ENCODE results near the gene BMAL2.

The BMAL2 gene

GRCh38 chr12:27330846-27331245 is 1.8 kb upstream of the BMAL2 start:
- H3K36me3 ChIP-seq (ENCODE audit: control insufficient read depth, insufficient read depth, low read length) = peaks cover 4% of the 10 kb centered on the region
- no peak for TF ChIP-seq CTCF (IDR thresholded peaks at IDR 0.05; ENCODE audit: insufficient read depth, low read length, poor library complexity, severe bottlenecking)
- no peak for DNase-seq (ENCODE audit: extremely low read depth, insufficient read length)
- H3K27me3 ChIP-seq (replicated peaks; ENCODE audit: control insufficient read depth, insufficient read depth, low read length) = no peaks in the 10 kb centered on the region
- H3K4me3 ChIP-seq (replicated peaks; ENCODE audit: low read depth, low read length) = no peak overlapping the region

GRCh38 chr12:27331291-27331926 is 1.2 kb upstream of the BMAL2 start:
- Histone ChIP-seq H3K36me3 (ENCODE audit: control insufficient read depth, insufficient read depth, low read length) (peaks cover 4% of the 10 kb centered on the region), H3K4me3 (replicated peaks; ENCODE audit: low read depth, low read length) (peak overlapping the region; percentile 86), H3K27me3 (replicated peaks; ENCODE audit: control insufficient read depth, insufficient read depth, low read length) (no peaks in the 10 kb centered on the region)
- DNase-seq (ENCODE audit: extremely low read depth, insufficient read length) = peak; percentile 43
- TF ChIP-seq CTCF (IDR thresholded peaks at IDR 0.05; ENCODE audit: insufficient read depth, low read length, poor library complexity, severe bottlenecking) = no peak

GRCh38 chr12:27331927-27332324 is 710 bp upstream of the BMAL2 start:
- TF ChIP-seq CTCF (IDR thresholded peaks at IDR 0.05; ENCODE audit: insufficient read depth, low read length, poor library complexity, severe bottlenecking) = no peak
- peaks cover 1% of the 10 kb centered on the region for H3K36me3 ChIP-seq (ENCODE audit: control insufficient read depth, insufficient read depth, low read length)
- no peak for DNase-seq (ENCODE audit: extremely low read depth, insufficient read length)
- peak overlapping the region; percentile 86 for H3K4me3 ChIP-seq (replicated peaks; ENCODE audit: low read depth, low read length)
- no peaks in the 10 kb centered on the region for H3K27me3 ChIP-seq (replicated peaks; ENCODE audit: control insufficient read depth, insufficient read depth, low read length)

GRCh38 chr12:27332407-27332713 is 276 bp upstream of the BMAL2 start:
- Histone ChIP-seq H3K4me3 (replicated peaks; ENCODE audit: low read depth, low read length) (peak overlapping the region; percentile 86), H3K27me3 (replicated peaks; ENCODE audit: control insufficient read depth, insufficient read depth, low read length) (no peaks in the 10 kb centered on the region), H3K36me3 (ENCODE audit: control insufficient read depth, insufficient read depth, low read length) (peaks cover 1% of the 10 kb centered on the region; the same call in 1 of the 2 replicates)
- no peak for DNase-seq (ENCODE audit: extremely low read depth, insufficient read length)
- TF ChIP-seq CTCF (IDR thresholded peaks at IDR 0.05; ENCODE audit: insufficient read depth, low read length, poor library complexity, severe bottlenecking) = no peak

- no peaks in the 10 kb centered on the region for H3K36me3 ChIP-seq (ENCODE audit: control insufficient read depth, insufficient read depth, low read length)
- TF ChIP-seq CTCF (IDR thresholded peaks at IDR 0.05; ENCODE audit: insufficient read depth, low read length, poor library complexity, severe bottlenecking) = no peak
- peak; percentile 77 for DNase-seq (ENCODE audit: extremely low read depth, insufficient read length)
- no peaks in the 10 kb centered on the region for H3K27me3 ChIP-seq (replicated peaks; ENCODE audit: control insufficient read depth, insufficient read depth, low read length)
- peak overlapping the region; percentile 86 for H3K4me3 ChIP-seq (replicated peaks; ENCODE audit: low read depth, low read length)
Measured at GRCh38 chr12:27333403-27334009, 870 bp downstream of the BMAL2 start.

Data from GM06990 (cell line).